ENCODE results near the gene FAM13C.

Gene FAM13C

GRCh38 chr10:59360605-59361405 lies 1.5 kb downstream of the FAM13C start:
- DNase-seq, result no peak

GRCh38 chr10:59358576-59358975 lies 3.8 kb downstream of the FAM13C start:
- no peak for DNase-seq

- no peak for DNase-seq
These were observed 7.9 kb downstream of the FAM13C start for GRCh38 chr10:59354434-59354833.

- no peak for DNase-seq
These were observed 11.8 kb downstream of the FAM13C start for GRCh38 chr10:59350558-59350957.

GRCh38 chr10:59346321-59346720 lies 16.0 kb downstream of the FAM13C start:
- DNase-seq, result peak; percentile 36

- no peak for DNase-seq
These were observed 19.6 kb downstream of the FAM13C start for GRCh38 chr10:59342723-59343122.

- no peak for DNase-seq
These were observed 20.3 kb downstream of the FAM13C start for GRCh38 chr10:59342000-59342399.

GRCh38 chr10:59340285-59340684 lies 22.1 kb downstream of the FAM13C start:
- no peak for DNase-seq

GRCh38 chr10:59339351-59339750 lies 23.0 kb downstream of the FAM13C start:
- no peak for DNase-seq

GRCh38 chr10:59337201-59337652 lies 25.1 kb downstream of the FAM13C start:
- DNase-seq, result peak; percentile 65

- peak; percentile 66 for DNase-seq
These were observed 25.7 kb downstream of the FAM13C start for GRCh38 chr10:59336632-59337031.

GRCh38 chr10:59335497-59335896 lies 26.9 kb downstream of the FAM13C start:
- DNase-seq, result no peak

- no peak for DNase-seq
These were observed 28.6 kb downstream of the FAM13C start for GRCh38 chr10:59333701-59334100.

GRCh38 chr10:59332581-59332980 lies 29.8 kb downstream of the FAM13C start:
- DNase-seq, result no peak

GRCh38 chr10:59331661-59332060 lies 30.7 kb downstream of the FAM13C start:
- no peak for DNase-seq

GRCh38 chr10:59325116-59325515 lies 37.2 kb downstream of the FAM13C start:
- DNase-seq, result no peak

GRCh38 chr10:59324597-59324996 lies 37.8 kb downstream of the FAM13C start:
- no peak for DNase-seq

- DNase-seq, result no peak
These were observed 38.4 kb downstream of the FAM13C start for GRCh38 chr10:59323831-59324401.

GRCh38 chr10:59323036-59323459 lies 39.3 kb downstream of the FAM13C start:
- DNase-seq, result peak; percentile 49

- DNase-seq, result no peak
These were observed 40.2 kb downstream of the FAM13C start for GRCh38 chr10:59322131-59322530.

- DNase-seq, result no peak
These were observed 42.0 kb downstream of the FAM13C start for GRCh38 chr10:59320355-59320754.

GRCh38 chr10:59319854-59320253 lies 42.5 kb downstream of the FAM13C start:
- DNase-seq, result no peak

- DNase-seq, result no peak
These were observed 45.3 kb downstream of the FAM13C start for GRCh38 chr10:59317066-59317465.

- no peak for DNase-seq
These were observed 46.9 kb downstream of the FAM13C start for GRCh38 chr10:59315465-59315864.

- peak; percentile 33 for DNase-seq
These were observed 48.1 kb downstream of the FAM13C start for GRCh38 chr10:59314268-59314667.
